K562 (cell line): Measurements from ENCODE around the gene MYOZ1. TPM values are rescaled to one million over a fixed set of nuclear protein-coding genes. Genes with fewer than 3 reads are reported as not detected.
A peak's percentile ranks its signal among the peaks of the same experiment; 100 is the strongest.

ENCODE experiments used
- CBFB ChIP-seq: sonication (generic); formaldehyde crosslinking; IDR thresholded peaks from 2 replicates; pipeline ENCODE4 v1.4.0; 2020; ENCODE audit warnings: mild to moderate bottlenecking, missing genetic modification reagents
- CBX1 ChIP-seq: sonication (generic); IDR thresholded peaks from 2 replicates; pipeline ENCODE4 v1.6.1; 2016; ENCODE audit warnings: antibody characterized with exemption, low read depth, mild to moderate bottlenecking
- EP300 ChIP-seq: IDR thresholded peaks from 2 replicates; pipeline ENCODE4 v1.6.1; 2012; ENCODE audit warnings: low read length, improper control_type of control experiment
- HDGF ChIP-seq: fragments of 450-650 bp; IDR thresholded peaks from 2 replicates; pipeline ENCODE4 v1.6.1; 2016
- HMG20A ChIP-seq: fragments of 450-650 bp; formaldehyde crosslinking; conservative IDR thresholded peaks from 2 replicates; pipeline ENCODE4 v1.4.0; 2020; ENCODE audit warnings: mild to moderate bottlenecking, mixed read lengths
- JUND ChIP-seq, 2 experiments: IDR thresholded peaks; 2 replicates in 1 of 2; 3 replicates in 1 of 2; pipeline ENCODE4 v1.6.1; 2011; ENCODE audit warnings: borderline replicate concordance in 2 of 2, low read depth in 2 of 2, low read length in 2 of 2, improper control_type of control experiment in 1 of 2, missing biosample characterization in 1 of 2, missing genetic modification characterization in 1 of 2, missing genetic modification reagents in 1 of 2
- LEF1 ChIP-seq: fragments of 450-650 bp; IDR thresholded peaks from 2 replicates; pipeline ENCODE4 v1.6.1; 2016; ENCODE audit warnings: mild to moderate bottlenecking
- MIER1 ChIP-seq: fragments of 450-650 bp; IDR thresholded peaks from 2 replicates; pipeline ENCODE4 v1.6.1; 2016; ENCODE audit warnings: antibody characterized with exemption, mild to moderate bottlenecking, low read depth
- NCOR1 ChIP-seq: fragments of 450-650 bp; IDR thresholded peaks from 2 replicates; pipeline ENCODE4 v1.6.1; 2016; ENCODE audit warnings: mild to moderate bottlenecking, moderate library complexity
- POLR2A ChIP-seq: fragments of 450-650 bp; conservative IDR thresholded peaks from 2 replicates; pipeline ENCODE4 v1.6.1; 2016
- RBBP5 ChIP-seq: fragments of 200-600 bp; sonication (generic); IDR thresholded peaks from 2 replicates; pipeline ENCODE4 v1.6.1; 2012; ENCODE audit warnings: borderline replicate concordance, mild to moderate bottlenecking, low read length, control low read depth, inconsistent platforms; ENCODE audit not compliant: insufficient read depth, poor library complexity, severe bottlenecking
- SRSF9 ChIP-seq: fragments of 200-400 bp; formaldehyde crosslinking; IDR thresholded peaks from 2 replicates; pipeline ENCODE4 v1.6.1; 2017; ENCODE audit warnings: low read depth, low read length, borderline replicate concordance
- TAF9B ChIP-seq: fragments of 450-650 bp; IDR thresholded peaks from 2 replicates; pipeline ENCODE4 v1.6.1; 2018; ENCODE audit warnings: mild to moderate bottlenecking; ENCODE audit not compliant: partially characterized antibody
- TCFL5 ChIP-seq: fragments of 250-450 bp; sonication (Bioruptor Pico); conservative IDR thresholded peaks from 2 replicates; pipeline ENCODE4 v1.6.1; 2021; ENCODE audit warnings: mild to moderate bottlenecking, moderate library complexity, matching md5 sums
- TEAD4 ChIP-seq, 2 experiments: sonication (generic) in 1 of 2; formaldehyde crosslinking in 1 of 2; IDR thresholded peaks; 2 replicates each; pipeline versions ENCODE4 v1.6.1 to v1.8.0; 2012 to 2022; ENCODE audit warnings: borderline replicate concordance in 1 of 2, inconsistent platforms in 1 of 2, low read length in 1 of 2, mild to moderate bottlenecking in 1 of 2, missing genetic modification reagents in 1 of 2
- ZBTB17 ChIP-seq: fragments of 450-650 bp; formaldehyde crosslinking; IDR thresholded peaks from 2 replicates; pipeline ENCODE4 v1.4.0; 2020; ENCODE audit warnings: mild to moderate bottlenecking
- ZBTB7A ChIP-seq: IDR thresholded peaks from 2 replicates; pipeline ENCODE4 v1.6.1; 2011; ENCODE audit warnings: low read depth, mild to moderate bottlenecking, low read length, moderate library complexity, borderline replicate concordance; ENCODE audit not compliant: control insufficient read depth
- ZNF146 ChIP-seq: IDR thresholded peaks from one replicate; pipeline ENCODE4 v1.6.1; 2018; ENCODE audit warnings: missing compliant biosample characterization; ENCODE audit not compliant: unreplicated experiment
- ZNF436 ChIP-seq: fragments of 250-450, 450-650 bp; sonication (Bioruptor Pico); formaldehyde crosslinking; IDR thresholded peaks from 2 replicates; pipeline ENCODE4 v1.7.0; 2020; ENCODE audit warnings: mild to moderate bottlenecking
- ZNF561 ChIP-seq: fragments of 450-650 bp; formaldehyde crosslinking; conservative IDR thresholded peaks from 2 replicates; pipeline ENCODE4 v1.4.0; 2020; ENCODE audit warnings: mild to moderate bottlenecking, moderate library complexity
- ZNF584 ChIP-seq: fragments of 200-800 bp; sonication (Bioruptor generic); IDR thresholded peaks from 2 replicates; pipeline ENCODE4 v1.6.1; 2016; ENCODE audit warnings: low read depth, mild to moderate bottlenecking, missing genetic modification characterization, missing compliant biosample characterization
- ZZZ3 ChIP-seq: fragments of 450-650 bp; IDR thresholded peaks from 2 replicates; pipeline ENCODE4 v1.6.1; 2016; ENCODE audit warnings: antibody characterized with exemption, mild to moderate bottlenecking, moderate library complexity
- polyA plus RNA-seq, 8 experiments: library from polyadenylated mRNA; depleted of rRNA in 4 of 8; stranded (reverse) in 5 of 8; unstranded in 3 of 8; fragments of >200 nt; fragmentation: Nextera tagmentation in 2 of 8; fragmentation: Illumina TruSeq in 1 of 8; extraction: Ambion mirVana in 2 of 8; extraction: Trizol in 1 of 8; gene quantifications; 2 replicates each; pipeline versions ENCODE4 v1.2.1 to v1.2.3, GENCODE V29; 2011 to 2014; ENCODE audit warnings: inconsistent platforms in 1 of 8, missing spikeins in 1 of 8
- total RNA-seq, 7 experiments: library from RNA; depleted of rRNA in 6 of 7; stranded (reverse); fragments of >200 nt in 6 of 7; fragmentation: Illumina TruSeq in 2 of 7; extraction: Trizol in 2 of 7; gene quantifications; 2 replicates each; pipeline versions ENCODE4 v1.2.1 to v1.2.3, GENCODE V29; 2011 to 2021; ENCODE audit warnings: low replicate concordance in 1 of 7
- TF ChIP-seq, protein P1 (sequence below): fragments of 450-650 bp; IDR thresholded peaks from 2 replicates; pipeline ENCODE4 v1.6.1; 2018; ENCODE audit warnings: mild to moderate bottlenecking, low read depth; ENCODE audit not compliant: partially characterized antibody
- TF ChIP-seq, protein P2 (sequence below): sonication (generic); formaldehyde crosslinking; IDR thresholded peaks from 2 replicates; pipeline ENCODE4 v1.8.1; 2023; ENCODE audit warnings: mild to moderate bottlenecking, missing genetic modification reagents
- TF ChIP-seq, protein P3 (sequence below): fragments of 450-650 bp; IDR thresholded peaks from 2 replicates; pipeline ENCODE4 v1.6.1; 2016; ENCODE audit warnings: low read depth, mild to moderate bottlenecking, moderate library complexity

Gene MYOZ1
- total and polyA plus RNA-seq, 9 of the 15 experiments (the other 6 are each of a cell fraction or from before 2014, with no cell fraction given) = 0.03 to 0.18 (median 0.07) TPM; not detected in 5

DNA sequence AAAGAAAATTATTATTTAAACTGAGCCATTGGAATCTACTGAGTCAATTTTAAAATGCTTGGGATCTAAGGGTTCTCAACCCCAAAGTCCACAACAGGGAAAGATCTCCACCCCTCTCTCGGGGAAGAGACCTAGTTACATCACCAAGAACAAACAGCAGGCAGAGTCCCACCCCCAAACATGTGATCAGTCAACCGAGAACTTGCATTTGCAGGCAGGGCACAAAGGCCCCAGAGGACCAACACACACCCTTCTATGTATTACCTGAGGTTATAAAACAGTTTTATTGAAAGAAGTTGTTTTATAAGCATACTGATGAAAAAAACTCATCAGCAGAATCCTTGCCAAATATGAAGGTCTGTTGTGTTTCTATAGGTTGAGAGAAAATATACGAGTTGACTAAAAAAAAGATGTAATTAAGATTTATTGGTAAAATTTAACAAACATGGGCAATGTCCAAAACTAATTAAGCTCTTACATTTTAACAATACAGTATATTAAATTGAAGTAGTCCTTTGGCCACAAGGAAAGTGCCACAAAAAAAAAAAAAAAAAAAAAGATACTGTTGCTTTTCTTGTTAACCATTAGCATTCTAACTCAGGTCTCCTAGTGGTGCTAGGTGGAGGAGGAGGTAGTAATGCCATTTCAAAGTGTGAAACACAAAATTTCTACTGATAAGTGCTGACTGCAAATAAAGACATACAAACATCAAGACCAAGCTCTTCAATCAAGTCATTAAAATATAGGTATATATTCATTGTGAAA, 49.2 kb downstream of the MYOZ1 start (continued):
- TF ChIP-seq CBX1 (no peak), ZNF146 (CRISPR knock-in tag) (no peak), RBBP5 (peak; percentile 3), NCOR1 (no peak), JUND (IDR thresholded peaks at IDR 0.05; ENCODE audit: borderline replicate concordance, low read depth, low read length) (peak; percentile 79), JUND (tag; IDR thresholded peaks at IDR 0.05; ENCODE audit: borderline replicate concordance, low read depth, low read length) (peak; percentile 68; the same call in 2 of the 3 replicates), SRSF9 (no peak), ZBTB7A (no peak), ZNF584 (CRISPR knock-in tag) (no peak), ZNF436 (CRISPR knock-in tag) (no peak), HMG20A (CRISPR knock-in tag) (no peak), POLR2A (no peak), CBFB (CRISPR knock-in tag) (no peak), TAF9B (no peak), LEF1 (peak; percentile 15; the same call in 1 of the 2 replicates), TEAD4 (IDR thresholded peaks at IDR 0.05; ENCODE audit: low read length) (no peak), TEAD4 (CRISPR knock-in tag; IDR thresholded peaks at IDR 0.05; ENCODE audit: borderline replicate concordance) (no peak), ZNF561 (CRISPR knock-in tag) (no peak), ZBTB17 (CRISPR knock-in tag) (no peak), HDGF (no peak), TCFL5 (no peak), ZZZ3 (no peak; the same call in 1 of the 2 replicates), EP300 (0 out of 2 replicates have a peak, but pooled peaks have one; percentile 18), MIER1 (no peak)
- TF ChIP-seq, protein P1, sequence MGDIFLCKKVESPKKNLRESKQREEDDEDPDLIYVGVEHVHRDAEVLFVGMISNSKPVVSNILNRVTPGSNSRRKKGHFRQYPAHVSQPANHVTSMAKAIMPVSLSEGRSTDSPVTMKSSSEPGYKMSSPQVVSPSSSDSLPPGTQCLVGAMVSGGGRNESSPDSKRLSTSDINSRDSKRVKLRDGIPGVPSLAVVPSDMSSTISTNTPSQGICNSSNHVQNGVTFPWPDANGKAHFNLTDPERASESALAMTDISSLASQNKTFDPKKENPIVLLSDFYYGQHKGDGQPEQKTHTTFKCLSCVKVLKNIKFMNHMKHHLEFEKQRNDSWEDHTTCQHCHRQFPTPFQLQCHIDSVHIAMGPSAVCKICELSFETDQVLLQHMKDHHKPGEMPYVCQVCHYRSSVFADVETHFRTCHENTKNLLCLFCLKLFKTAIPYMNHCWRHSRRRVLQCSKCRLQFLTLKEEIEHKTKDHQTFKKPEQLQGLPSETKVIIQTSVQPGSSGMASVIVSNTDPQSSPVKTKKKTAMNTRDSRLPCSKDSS = no peak
- TF ChIP-seq, protein P2, sequence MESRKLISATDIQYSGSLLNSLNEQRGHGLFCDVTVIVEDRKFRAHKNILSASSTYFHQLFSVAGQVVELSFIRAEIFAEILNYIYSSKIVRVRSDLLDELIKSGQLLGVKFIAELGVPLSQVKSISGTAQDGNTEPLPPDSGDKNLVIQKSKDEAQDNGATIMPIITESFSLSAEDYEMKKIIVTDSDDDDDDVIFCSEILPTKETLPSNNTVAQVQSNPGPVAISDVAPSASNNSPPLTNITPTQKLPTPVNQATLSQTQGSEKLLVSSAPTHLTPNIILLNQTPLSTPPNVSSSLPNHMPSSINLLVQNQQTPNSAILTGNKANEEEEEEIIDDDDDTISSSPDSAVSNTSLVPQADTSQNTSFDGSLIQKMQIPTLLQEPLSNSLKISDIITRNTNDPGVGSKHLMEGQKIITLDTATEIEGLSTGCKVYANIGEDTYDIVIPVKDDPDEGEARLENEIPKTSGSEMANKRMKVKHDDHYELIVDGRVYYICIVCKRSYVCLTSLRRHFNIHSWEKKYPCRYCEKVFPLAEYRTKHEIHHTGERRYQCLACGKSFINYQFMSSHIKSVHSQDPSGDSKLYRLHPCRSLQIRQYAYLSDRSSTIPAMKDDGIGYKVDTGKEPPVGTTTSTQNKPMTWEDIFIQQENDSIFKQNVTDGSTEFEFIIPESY (CRISPR knock-in tag) = no peak
- TF ChIP-seq, protein P3, sequence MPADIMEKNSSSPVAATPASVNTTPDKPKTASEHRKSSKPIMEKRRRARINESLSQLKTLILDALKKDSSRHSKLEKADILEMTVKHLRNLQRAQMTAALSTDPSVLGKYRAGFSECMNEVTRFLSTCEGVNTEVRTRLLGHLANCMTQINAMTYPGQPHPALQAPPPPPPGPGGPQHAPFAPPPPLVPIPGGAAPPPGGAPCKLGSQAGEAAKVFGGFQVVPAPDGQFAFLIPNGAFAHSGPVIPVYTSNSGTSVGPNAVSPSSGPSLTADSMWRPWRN = no peak
